MV-4-11 (cell line): ENCODE data around the gene CTPS1.
A peak's percentile ranks its signal among the peaks of the same experiment; 100 is the strongest.

Source experiments
- DNase-seq: peaks from one replicate; lab custom pipeline; 2025; lab: John Stamatoyannopoulos, UW

CTPS1 gene, protein sequence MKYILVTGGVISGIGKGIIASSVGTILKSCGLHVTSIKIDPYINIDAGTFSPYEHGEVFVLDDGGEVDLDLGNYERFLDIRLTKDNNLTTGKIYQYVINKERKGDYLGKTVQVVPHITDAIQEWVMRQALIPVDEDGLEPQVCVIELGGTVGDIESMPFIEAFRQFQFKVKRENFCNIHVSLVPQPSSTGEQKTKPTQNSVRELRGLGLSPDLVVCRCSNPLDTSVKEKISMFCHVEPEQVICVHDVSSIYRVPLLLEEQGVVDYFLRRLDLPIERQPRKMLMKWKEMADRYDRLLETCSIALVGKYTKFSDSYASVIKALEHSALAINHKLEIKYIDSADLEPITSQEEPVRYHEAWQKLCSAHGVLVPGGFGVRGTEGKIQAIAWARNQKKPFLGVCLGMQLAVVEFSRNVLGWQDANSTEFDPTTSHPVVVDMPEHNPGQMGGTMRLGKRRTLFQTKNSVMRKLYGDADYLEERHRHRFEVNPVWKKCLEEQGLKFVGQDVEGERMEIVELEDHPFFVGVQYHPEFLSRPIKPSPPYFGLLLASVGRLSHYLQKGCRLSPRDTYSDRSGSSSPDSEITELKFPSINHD

GRCh38 chr1:40979241-40980067 is at the start of gene CTPS1:
Gene CTPS1, plus strand, starts transcription at chr1:40979696. Its CDS starts 3,595 bp downstream, at chr1:40983291.
- peak; percentile 88 for DNase-seq

- DNase-seq: no peak
Measured at GRCh38 chr1:40930174-40930964, 49.1 kb upstream of the CTPS1 start.

DNA sequence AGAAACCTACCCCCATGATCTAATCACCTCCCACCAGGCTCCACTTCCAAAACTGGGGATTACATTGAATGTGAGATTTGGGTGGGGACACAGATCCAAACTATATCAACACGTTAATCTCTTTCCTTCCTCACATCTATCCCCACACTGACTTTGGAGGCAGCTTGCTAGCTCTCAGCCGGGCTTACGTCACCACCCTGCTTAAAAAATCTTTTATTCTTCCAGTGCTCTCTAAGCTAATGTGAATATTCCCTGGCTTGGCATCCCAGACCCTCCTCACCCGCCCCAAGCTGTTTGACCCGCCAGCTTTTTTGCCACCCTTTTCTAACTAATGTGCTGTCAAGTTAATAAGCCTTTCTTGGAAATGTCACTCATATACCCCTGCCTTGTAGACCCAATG is 47.9 kb upstream of the CTPS1 start:
- DNase-seq: no peak

GRCh38 chr1:40932006-40932405 is 47.5 kb upstream of the CTPS1 start:
- no peak for DNase-seq

DNA sequence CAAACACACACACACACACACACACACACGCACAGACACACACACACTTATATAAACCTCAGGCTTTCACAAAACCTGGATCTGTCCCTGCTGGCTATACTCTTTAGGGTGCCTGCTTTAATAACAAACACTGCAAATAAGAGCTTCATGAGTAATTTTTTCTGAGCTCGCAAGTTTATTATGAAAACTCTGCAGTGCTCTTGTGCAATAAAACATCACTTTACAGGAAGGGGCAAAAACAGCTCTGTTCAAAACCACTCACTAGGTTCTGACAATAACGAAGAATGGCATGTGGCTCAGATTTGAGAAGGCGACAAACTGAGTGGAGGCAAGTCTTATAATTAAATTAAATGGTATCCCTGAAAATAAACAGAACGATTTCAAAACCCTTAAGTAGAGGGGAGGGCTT is 42.6 kb upstream of the CTPS1 start:
- DNase-seq: peak; percentile 74

GRCh38 chr1:40938393-40938792 is 41.1 kb upstream of the CTPS1 start:
- no peak for DNase-seq

DNA sequence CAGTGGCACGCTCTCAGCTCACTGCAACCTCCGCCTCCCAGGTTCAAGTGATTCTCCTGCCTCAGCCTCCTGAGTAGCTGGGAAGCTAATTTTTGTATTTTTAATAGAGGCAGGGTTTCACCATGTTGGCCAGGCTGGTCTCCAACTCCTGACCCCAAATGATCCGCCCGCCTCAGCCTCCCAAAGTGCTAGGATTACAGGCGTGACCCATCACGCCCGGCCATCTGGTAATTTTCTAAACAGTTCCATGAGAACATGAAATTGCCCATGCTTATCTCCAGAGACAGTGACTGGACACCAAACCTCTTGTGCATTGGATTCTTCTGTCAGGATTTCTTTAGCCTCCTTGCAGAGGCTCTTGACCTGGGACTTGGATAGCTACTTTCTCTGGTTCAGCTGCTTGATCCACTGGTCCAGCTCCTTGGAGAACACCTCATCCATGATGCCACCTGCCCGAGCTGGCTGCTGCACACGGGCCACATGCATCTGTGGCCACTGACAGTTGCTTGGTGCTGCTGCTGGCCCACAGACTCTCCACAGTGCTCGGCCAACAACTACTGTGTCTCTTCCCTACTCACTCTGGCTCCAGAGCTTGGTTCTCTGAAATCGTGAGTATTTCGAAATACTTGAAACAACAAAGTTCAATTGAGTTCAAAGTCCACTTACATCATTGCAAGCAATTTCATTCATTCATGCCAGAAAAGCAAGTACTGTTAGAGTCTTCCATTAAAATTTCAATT is 40.0 kb upstream of the CTPS1 start:
- peak; percentile 83 for DNase-seq

DNA sequence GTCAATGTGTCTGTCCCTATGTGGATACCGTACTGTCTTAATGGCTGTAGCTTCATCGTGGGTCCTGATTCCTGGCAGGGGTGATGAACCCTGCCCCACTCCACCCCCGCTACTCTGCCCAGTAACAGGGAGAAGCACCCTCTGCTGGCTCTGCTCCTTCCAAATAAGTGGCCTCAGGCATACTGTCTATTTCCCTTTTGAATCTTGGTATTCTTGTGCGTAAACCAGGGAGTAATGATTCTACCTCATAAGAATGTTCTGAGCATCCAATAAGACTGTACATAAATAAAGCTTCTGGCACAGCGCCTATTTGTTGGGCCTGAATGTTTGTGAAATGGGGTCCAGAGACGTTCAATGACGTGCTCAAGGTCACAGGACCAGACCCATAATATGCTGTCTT is 35.2 kb upstream of the CTPS1 start:
- no peak for DNase-seq

DNA sequence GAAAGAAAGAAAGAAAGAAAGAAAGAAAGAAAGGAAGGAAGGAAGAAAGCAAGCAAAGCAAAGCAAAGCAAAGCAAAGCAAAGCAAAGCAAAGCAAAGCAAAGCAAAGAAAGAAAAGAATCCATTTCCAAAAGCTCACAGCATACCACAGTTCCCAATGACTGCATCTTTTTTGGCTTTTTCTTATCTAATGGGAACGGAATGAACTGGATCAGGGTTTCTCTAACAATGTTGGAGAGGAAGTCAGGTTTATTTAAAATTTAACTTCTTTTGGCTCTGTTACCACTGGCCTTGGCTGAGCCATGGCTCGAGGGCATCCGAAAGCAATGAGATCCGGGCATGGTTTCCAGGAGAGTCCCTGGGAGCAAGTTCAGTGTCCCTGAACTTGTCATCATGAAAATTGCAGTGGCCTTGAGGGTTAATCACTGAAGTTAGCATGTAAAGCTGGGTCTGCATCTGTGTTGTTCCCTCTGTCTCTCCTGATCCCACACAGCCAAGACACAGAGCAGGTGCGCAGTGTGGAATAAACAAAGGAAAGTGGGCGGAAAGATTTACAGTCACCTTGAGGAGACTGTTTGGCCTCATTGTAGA is 34.6 kb upstream of the CTPS1 start:
- DNase-seq: no peak

DNA sequence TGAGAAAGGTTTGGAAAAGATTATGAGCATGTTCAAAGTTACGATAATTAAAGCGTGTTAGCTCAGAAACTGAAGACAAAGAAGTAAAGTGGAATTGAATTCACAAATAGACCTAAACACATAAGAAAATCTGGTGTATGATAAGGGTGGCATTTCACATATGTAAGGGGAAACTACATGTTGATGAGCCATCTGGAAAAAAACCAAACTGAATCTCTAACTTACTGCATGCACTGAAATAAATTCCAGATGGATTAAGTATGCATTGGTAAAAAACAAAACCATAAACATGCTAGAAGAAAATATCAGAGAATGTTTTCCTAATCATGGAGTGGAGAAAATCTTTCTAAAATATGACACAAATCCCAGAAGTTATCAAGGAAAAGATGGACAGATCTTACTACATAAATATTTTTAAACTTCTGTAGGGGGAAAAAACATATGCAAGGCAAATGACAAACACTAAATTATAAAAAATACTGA is 34.0 kb upstream of the CTPS1 start:
- DNase-seq: no peak

DNA sequence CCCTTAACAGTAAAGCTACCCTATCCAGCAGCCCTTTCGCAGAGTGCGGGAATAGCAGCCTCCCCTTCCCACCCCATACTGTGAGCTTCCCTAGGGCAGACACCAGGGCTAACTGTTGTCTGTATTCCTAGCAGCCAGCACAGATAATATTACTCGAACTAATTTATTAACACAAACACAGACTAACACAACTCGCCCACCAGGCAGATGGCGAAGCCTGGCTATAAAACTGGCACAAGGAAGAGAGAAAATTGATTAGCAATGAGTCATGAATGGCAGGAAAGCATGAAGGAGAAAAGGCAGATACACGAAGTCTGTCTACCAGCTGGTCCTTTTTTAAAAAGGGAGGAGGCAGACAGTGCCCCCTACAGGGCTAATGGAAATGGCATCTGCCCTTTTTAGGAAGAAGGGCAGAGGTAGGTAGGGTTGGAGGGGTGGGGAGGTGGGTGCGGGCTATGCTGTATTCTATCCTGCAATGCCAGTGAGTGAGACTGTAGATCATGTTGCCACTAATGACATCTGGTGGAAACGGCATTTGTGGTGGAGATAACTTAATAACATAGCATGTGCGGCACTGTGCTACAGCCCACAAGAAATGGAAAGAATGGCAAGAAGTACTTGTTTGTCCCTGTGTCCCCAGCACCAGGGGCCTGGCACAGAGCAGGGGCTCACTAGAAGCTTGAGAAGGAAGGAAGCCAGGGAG is 30.6 kb upstream of the CTPS1 start:
- DNase-seq: peak; percentile 72

DNA sequence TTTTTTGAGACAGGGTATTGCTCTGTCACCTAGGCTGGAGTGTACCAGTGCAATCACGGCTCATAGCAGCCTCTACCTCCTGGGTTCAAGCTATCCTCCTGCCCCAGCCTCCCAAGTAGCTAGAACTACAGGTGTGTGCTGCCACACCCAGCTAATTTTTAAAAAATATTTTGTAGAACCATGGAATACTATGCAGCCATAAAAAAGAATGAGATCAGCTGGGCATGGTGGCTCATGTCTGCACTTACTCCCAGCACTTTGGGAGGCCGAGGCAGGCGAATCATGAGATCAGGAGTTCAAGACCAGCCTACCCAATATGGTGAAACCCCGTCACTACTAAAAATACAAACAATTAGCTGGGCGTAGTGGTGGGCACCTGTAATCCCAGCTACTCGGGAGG is 29.9 kb upstream of the CTPS1 start:
- no peak for DNase-seq

- no peak for DNase-seq
Measured at GRCh38 chr1:40951943-40952743, 27.4 kb upstream of the CTPS1 start.

DNA sequence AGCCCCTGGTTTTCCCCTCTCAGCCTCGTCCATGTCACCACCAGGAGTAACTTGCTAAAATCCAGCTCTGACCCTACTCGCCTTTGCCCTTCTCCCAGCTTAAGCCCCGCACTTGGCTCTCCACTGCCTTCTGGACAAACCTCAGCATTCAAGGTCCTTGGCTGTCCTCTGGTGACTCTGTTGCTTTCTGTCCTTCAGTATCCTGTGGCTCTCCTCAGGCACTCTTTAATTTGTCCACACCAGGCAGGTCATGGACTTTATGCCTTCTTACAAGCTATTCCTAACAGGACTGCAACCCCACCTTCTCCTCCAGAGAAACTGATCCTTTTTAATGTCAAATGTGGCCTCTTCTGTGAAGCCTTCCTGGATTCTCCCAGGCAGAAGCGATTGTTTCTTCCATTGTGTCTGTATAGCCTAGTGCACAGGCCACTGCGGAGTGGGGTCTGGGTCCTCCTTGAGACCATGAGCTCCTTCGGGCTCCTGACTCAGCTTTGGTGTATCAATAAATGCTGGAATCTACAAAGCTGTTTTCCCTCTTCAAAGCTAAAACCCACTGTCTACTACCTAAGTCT is 26.7 kb upstream of the CTPS1 start:
- no peak for DNase-seq

GRCh38 chr1:40954626-40955025 is 24.9 kb upstream of the CTPS1 start:
- DNase-seq: no peak

GRCh38 chr1:40955266-40955665 is 24.2 kb upstream of the CTPS1 start:
- no peak for DNase-seq

GRCh38 chr1:40956407-40956806 is 23.1 kb upstream of the CTPS1 start:
- DNase-seq: no peak

DNA sequence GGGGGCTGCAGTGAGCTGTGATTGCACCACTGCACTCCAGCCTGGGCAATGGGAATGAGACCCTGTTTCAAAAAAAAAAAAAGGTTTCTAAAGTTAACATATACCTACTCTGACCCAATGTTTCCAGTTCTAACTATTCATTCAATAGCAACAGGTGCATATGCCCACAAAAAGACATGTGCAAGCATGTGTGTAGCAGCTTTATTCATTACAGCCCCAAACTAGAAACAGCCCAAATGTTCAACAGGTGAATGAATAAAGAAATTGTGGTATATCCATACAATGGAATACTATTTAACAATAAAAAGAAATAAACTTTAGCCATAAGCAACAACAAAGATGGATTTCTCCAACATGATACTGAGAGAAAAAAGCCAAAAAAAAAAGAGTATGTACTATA is 21.3 kb upstream of the CTPS1 start:
- DNase-seq: no peak

- no peak for DNase-seq
Measured at GRCh38 chr1:40965531-40965930, 14.0 kb upstream of the CTPS1 start.
